Sciatic nerve (tissue), 1 donor: ENCODE measurements around the gene EID2B. TPM values are rescaled to one million over a fixed set of nuclear protein-coding genes. Genes with fewer than 3 reads are reported as not detected.

Source experiments
- total RNA-seq: library from RNA; stranded (reverse); fragmentation: NEBNext Ultra II Directional; extraction: Animal tissue kit (Norgen Biotek cat#: 25700); gene quantifications from one replicate; pipeline ENCODE4 v1.2.1, GENCODE V29; 2021
- donor health status: DM: no; HTN: no; CAD: no.

Gene EID2B
- total RNA-seq, 1 donor from 2014 or later = 4.3 TPM

Other genes starting within 250 kb of the EID2B start
- gene IFNL1, start 236.4 kb downstream of the EID2B start, total RNA-seq = not detected
- 1.3 TPM for gene LRFN1, start 212.0 kb downstream of the EID2B start, total RNA-seq
- gene GMFG, start 196.8 kb downstream of the EID2B start, total RNA-seq = 51.2 TPM
- 139 TPM for gene SAMD4B, start 190.4 kb downstream of the EID2B start, total RNA-seq
- gene PAF1, start 141.7 kb downstream of the EID2B start, total RNA-seq = 38.7 TPM
- 37.2 TPM for gene MED29, start 141.5 kb downstream of the EID2B start, total RNA-seq
- 342 TPM for gene ZFP36, start 126.0 kb downstream of the EID2B start, total RNA-seq
- 89.2 TPM for gene PLEKHG2, start 120.2 kb downstream of the EID2B start, total RNA-seq
- gene RPS16, start 96.9 kb downstream of the EID2B start, total RNA-seq = 1,367 TPM
- gene SUPT5H, start 87.3 kb downstream of the EID2B start, total RNA-seq = 102 TPM
- 38.3 TPM for gene TIMM50, start 52.0 kb downstream of the EID2B start, total RNA-seq
- not detected for gene DLL3, start 33.9 kb downstream of the EID2B start, total RNA-seq
- gene SELENOV, start 17.7 kb downstream of the EID2B start, total RNA-seq = not detected
- gene EID2, start 7.3 kb upstream of the EID2B start, total RNA-seq = 11.8 TPM
- not detected for gene LGALS13, start 69.7 kb upstream of the EID2B start, total RNA-seq
- gene LGALS16, start 123.1 kb upstream of the EID2B start, total RNA-seq = not detected
- not detected for gene LGALS14, start 171.6 kb upstream of the EID2B start, total RNA-seq
- 1.4 TPM for gene CLC, start 205.2 kb upstream of the EID2B start, total RNA-seq
- gene LEUTX, start 246.0 kb upstream of the EID2B start, total RNA-seq = not detected